ENCODE results near the gene HTR6.

DNA sequence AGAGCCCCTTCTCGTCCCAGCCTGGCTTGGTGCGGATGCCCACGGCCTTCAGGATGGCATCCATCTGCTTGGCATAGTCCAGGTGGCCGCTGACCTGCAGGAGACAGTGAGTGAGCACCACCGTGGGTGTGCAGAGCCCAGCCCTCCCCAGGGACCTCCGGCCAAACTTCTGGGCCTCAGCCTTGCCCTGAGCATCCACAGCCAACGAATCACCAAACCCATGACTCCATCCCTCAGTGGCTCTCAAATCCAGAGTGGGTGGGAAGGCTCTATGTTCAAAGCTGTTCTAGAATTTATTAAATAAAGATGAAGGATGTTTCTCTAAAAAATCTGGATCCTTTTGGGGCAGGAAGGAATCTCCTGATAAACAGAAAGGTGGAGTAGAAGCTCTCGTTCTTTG lies 18.7 kb downstream of the HTR6 start:
- TF ChIP-seq, protein P1, sequence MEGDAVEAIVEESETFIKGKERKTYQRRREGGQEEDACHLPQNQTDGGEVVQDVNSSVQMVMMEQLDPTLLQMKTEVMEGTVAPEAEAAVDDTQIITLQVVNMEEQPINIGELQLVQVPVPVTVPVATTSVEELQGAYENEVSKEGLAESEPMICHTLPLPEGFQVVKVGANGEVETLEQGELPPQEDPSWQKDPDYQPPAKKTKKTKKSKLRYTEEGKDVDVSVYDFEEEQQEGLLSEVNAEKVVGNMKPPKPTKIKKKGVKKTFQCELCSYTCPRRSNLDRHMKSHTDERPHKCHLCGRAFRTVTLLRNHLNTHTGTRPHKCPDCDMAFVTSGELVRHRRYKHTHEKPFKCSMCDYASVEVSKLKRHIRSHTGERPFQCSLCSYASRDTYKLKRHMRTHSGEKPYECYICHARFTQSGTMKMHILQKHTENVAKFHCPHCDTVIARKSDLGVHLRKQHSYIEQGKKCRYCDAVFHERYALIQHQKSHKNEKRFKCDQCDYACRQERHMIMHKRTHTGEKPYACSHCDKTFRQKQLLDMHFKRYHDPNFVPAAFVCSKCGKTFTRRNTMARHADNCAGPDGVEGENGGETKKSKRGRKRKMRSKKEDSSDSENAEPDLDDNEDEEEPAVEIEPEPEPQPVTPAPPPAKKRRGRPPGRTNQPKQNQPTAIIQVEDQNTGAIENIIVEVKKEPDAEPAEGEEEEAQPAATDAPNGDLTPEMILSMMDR (IDR thresholded peaks at IDR 0.05), result no peak
- TF ChIP-seq POLR2A (IDR thresholded peaks at IDR 0.05), result no peak
